Suppressor macrophage (primary cell): ENCODE data around the gene LHX1.

Source experiments
- DNase-seq, 4 experiments: peaks; one replicate each; pipeline ENCODE4 v3.0.0-alpha.2; 2020 to 2022
- total RNA-seq, 17 experiments: gene quantifications; one replicate each; lab custom pipeline; 2026; ENCODE audit warnings: mixed read lengths in 6 of 17, inconsistent platforms in 3 of 17; lab: John Stamatoyannopoulos, UW

LHX1 gene
- total RNA-seq: 0 to 1.3 (median 0) reads per million in 17 experiments

- peak in 2 of 4 experiments; percentile 40 to 44 for DNase-seq
Observed at GRCh38 chr17:36937001-36937958, at the start of gene LHX1. TSS of gene LHX1 (plus strand) at chr17:36937475. CDS start at chr17:36938198, 723 bp downstream.

GRCh38 chr17:36888236-36888951 is 48.9 kb upstream of the LHX1 start:
- DNase-seq: no peak

- DNase-seq: no peak
Observed at GRCh38 chr17:36889770-36890349, 47.4 kb upstream of the LHX1 start.

GRCh38 chr17:36890398-36891168 is 46.7 kb upstream of the LHX1 start:
- no peak for DNase-seq

- peak in 1 of 4 experiments; percentile 7 for DNase-seq
Observed at GRCh38 chr17:36892112-36892838, 45.0 kb upstream of the LHX1 start.

GRCh38 chr17:36894177-36894576 is 43.1 kb upstream of the LHX1 start:
- DNase-seq: no peak

- DNase-seq: no peak
Observed at GRCh38 chr17:36894925-36895324, 42.4 kb upstream of the LHX1 start.

- peak in 1 of 4 experiments; percentile 6 for DNase-seq
Observed at GRCh38 chr17:36899250-36900159, 37.8 kb upstream of the LHX1 start.

GRCh38 chr17:36900160-36900512 is 37.1 kb upstream of the LHX1 start:
- no peak for DNase-seq

GRCh38 chr17:36901506-36901905 is 35.8 kb upstream of the LHX1 start:
- DNase-seq: no peak

GRCh38 chr17:36907407-36907806 is 29.9 kb upstream of the LHX1 start:
- no peak for DNase-seq

- no peak for DNase-seq
Observed at GRCh38 chr17:36910513-36910912, 26.8 kb upstream of the LHX1 start.

- no peak for DNase-seq
Observed at GRCh38 chr17:36911001-36911400, 26.3 kb upstream of the LHX1 start.

GRCh38 chr17:36913132-36913531 is 24.1 kb upstream of the LHX1 start:
- no peak for DNase-seq

- DNase-seq: peak; percentile 49 to 70 (median 68)
Observed at GRCh38 chr17:36918211-36918691, 19.0 kb upstream of the LHX1 start.

GRCh38 chr17:36919407-36919968 is 17.8 kb upstream of the LHX1 start:
- no peak for DNase-seq

GRCh38 chr17:36920032-36921005 is 17.0 kb upstream of the LHX1 start:
- DNase-seq: no peak

GRCh38 chr17:36921095-36921851 is 16.0 kb upstream of the LHX1 start:
- no peak for DNase-seq
